ENCODE data around the gene PNLIP.

DNA sequence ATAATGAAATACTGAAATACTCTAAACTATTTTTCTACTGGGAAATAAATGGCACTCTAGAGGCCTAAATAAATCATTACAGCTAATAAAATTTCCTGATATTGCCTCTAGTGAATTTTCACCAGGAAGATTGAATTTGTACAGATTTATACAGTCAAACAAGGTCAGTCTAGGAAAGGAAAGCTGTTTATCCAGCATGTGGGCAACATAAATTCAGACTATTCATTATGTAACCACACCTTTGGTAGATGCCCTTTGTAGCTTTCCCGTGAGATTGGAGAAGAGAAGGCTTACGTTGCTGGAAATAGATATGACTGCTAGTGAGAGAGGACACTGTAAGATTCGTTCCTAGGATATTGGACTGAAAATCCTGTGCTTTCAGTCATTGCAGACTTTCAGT is 35.2 kb upstream of the PNLIP start:
- TF ChIP-seq, protein P1, sequence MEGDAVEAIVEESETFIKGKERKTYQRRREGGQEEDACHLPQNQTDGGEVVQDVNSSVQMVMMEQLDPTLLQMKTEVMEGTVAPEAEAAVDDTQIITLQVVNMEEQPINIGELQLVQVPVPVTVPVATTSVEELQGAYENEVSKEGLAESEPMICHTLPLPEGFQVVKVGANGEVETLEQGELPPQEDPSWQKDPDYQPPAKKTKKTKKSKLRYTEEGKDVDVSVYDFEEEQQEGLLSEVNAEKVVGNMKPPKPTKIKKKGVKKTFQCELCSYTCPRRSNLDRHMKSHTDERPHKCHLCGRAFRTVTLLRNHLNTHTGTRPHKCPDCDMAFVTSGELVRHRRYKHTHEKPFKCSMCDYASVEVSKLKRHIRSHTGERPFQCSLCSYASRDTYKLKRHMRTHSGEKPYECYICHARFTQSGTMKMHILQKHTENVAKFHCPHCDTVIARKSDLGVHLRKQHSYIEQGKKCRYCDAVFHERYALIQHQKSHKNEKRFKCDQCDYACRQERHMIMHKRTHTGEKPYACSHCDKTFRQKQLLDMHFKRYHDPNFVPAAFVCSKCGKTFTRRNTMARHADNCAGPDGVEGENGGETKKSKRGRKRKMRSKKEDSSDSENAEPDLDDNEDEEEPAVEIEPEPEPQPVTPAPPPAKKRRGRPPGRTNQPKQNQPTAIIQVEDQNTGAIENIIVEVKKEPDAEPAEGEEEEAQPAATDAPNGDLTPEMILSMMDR (IDR thresholded peaks at IDR 0.05), result no peak
- TF ChIP-seq POLR2A (IDR thresholded peaks at IDR 0.05), result no peak
- no peak for TF ChIP-seq POLR2AphosphoS5 (IDR thresholded peaks at IDR 0.05)
- no peak for TF ChIP-seq EP300 (IDR thresholded peaks at IDR 0.05)
